Activated CD4-positive, CD25-positive, alpha-beta regulatory T cell treated with anti-CD3 and anti-CD28 coated beads, Interleukin-2, amount 50 U/mL, for 24 hours (primary cell): ENCODE results near the gene TAOK3.
"Not testable (repeated sequence)": the region's sequence is repeated elsewhere in the genome, so short reads cannot be mapped to it uniquely, and the experiment has no call there.

ENCODE experiments used
- ATAC-seq, 2 donors: fragments of 150-1000 bp; cut with Tn5 transposase; one replicate each; pipeline ENCODE4 v1.10.0; 2021; ENCODE audit warnings: mild to moderate bottlenecking in 1 of 2, moderate library complexity in 1 of 2

TAOK3 gene

DNA sequence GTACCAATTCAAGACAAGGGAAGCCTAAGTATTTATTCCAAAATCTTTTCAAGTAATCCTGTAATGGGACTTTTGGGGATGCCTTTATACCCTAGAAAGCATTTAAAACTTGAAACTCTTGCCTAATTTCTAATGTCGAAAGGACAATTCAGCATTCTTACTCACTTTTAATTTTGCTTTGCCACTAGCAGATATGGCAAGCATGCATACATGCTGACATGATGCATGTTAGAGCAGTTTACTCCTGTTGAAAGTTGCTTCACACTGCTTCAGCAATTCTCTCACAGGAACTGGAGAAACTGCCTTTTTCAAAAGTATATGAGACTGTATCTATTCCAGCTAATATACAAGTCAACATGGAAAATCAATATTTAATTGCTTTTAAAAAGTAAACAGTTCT, 79.9 kb downstream of the TAOK3 start:
- no peak for ATAC-seq

DNA sequence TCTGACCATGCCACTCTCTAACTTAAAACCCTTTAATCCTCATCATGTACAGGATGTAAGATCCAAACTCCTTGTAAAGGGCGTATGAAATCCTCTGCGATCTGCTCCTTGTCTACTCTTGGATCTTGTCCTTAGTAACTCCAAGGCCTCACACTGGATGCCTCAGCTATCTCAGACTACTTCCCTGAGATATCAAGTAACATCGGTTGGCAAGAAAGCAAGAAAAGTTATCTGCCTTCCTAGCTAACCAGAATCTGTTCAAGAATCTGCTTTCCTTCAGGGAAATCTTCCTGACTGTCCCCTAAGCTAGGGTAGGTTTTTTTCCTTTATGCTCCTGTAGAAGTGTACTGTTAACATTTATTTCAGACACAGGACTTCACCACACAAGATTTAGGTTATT, 82.6 kb downstream of the TAOK3 start:
- no peak for ATAC-seq

DNA sequence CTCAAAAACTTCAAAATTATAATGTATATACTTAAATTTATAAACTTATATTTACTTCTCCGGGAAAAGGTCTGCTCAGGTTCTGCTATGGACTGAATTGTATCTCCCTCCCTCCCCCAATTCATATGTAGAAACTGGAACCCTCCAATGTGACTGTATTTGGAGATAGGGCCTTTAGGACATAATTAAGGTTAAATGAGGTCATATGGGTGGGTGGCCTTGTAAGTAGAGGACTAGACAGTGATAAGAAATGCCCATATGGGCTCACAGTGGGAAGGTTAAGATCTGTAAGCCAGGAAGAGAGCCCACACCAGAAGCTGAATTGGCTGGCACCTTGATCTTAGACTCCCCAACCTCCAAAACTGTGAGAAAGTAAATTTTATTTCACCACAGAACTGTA, 84.5 kb downstream of the TAOK3 start:
- ATAC-seq: no peak

DNA sequence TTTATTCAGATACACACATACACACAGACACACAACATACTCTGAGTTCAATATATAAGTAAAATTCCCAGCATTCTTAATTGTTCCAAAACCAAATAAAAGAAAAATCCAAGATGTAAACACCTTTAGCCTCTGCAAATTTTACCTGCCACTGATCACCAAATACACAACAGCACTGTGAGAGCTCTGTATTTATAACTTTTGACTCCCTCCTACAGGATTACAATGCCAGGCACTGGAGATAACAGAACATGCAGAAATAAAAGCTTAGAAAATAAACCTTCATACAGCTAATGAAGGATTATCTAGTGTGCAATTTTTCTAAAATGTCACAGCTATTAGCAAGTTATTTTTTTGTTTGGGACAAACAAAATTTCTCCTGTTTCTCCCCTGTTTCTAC, 85.0 kb downstream of the TAOK3 start:
- ATAC-seq: no peak

DNA sequence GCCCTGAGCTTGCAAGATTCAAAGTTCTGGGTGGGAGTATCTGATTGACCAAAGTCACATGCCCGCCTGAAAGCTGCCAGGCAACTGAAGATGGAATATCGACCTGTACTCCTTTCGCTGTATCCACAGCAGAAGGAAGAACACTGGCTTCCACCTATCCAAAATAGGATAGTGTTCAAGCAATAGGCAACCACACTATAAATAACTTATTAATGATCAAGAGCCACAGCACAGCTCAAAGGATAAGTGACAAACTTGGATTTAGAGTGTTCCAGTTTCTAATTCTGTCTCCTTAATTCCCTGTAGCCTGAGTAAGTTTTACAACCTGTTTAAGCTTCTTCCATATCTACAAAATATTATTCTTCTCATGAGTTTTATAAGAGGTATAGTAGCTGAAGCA, 89.9 kb downstream of the TAOK3 start:
- ATAC-seq: no peak

DNA sequence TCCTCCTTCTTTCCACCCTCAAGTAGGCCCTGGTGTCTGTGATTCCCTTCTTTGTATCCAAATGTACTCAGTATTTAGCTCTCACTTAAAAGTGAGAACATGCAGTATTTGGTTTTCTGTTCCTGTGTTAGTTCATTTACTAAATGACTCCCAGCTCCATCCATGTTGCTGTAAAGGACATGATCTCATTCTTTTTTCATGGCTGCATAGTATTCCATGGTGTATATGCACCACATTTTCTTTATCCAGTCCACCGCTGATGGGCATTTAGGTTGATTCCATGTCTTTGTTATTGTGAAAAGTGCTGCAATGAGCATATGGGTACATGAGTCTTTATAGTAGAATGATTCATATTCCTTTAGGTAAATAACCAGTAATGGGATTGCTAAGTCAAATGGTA, 94.4 kb downstream of the TAOK3 start:
- ATAC-seq: not testable (repeated sequence)

DNA sequence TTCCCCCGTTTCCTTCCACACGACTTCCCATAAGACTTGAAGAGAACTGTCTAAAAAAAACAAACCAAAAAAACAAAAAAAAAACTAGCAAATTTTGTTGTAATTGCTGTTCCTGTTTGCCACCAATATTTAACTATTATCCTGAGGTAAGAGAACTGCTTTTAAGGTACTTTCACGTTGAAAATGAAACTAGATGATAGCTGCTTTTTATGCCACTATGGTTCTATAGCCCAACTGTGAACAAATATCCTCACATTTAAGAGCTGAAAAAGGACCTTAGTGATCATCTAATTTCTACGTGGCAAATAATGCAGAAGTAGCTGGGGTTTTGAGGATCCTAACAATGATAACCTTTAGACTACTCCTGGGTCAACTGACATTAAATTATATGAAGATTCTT, 98.6 kb downstream of the TAOK3 start:
- no peak for ATAC-seq

DNA sequence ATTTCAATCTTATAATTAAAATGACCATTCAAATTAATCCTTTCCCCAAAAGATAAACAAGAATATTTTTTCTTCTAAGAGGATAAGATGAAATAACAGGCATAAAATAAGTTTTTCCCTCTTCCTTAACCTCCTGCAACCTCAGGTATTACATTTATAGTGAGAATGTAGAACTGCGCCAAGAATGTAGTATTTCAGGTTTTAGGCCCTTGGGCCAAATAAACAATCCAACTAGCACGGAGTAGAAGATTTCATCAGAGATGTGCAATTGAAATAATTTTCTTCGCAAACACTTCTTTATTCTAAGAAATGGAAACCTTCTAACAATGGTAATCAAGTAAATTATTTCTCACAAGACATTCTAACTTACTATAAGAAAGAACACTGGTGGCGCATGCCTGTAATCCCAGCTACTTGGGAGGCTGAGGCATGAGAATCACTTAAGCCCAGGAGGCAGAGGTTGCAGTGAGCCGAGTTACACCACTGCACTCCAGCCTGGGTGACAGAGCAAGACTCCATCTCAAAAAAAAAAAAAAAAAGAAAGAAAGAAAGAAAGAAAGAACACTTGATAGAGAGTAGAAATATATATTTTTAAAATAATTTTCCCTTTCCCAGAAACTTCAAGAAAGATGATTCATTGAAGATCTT, 100.8 kb downstream of the TAOK3 start:
- no peak for ATAC-seq

DNA sequence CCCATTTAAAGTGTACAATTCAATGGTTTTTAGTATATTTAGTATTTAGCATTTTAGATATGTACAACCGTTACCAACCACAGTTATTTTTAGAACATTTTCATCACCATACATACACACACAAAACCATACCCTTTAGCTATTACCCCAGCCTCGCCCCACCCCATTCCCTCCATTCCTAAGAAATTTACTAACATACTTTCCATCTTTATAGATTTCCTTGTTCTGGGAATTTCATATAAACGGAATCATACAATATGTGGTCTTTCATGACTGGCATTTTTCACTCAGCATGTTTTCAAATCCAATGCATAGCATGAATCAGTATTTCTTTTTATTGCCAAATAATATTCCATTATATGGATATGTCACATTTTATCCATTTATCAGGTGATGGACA, 101.5 kb downstream of the TAOK3 start:
- ATAC-seq: no peak

DNA sequence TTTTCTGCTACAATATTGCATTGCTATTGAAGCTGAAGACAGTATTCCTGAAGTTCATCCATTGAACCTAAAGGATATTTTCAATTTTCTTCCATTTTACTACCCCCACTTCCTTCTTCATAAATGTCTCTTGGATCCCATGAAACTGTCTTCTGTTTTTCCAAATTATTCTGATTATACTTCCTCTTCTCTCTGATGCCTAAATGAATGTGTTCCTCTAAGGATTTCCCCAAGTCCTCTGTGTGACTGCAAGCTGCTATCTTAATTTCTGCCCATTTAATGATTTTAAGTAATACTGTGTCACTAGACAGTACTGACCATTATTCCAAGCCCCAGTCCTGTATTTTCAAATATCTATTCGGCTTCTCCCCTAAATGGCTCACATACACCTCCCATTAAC, 102.9 kb downstream of the TAOK3 start:
- ATAC-seq: no peak

DNA sequence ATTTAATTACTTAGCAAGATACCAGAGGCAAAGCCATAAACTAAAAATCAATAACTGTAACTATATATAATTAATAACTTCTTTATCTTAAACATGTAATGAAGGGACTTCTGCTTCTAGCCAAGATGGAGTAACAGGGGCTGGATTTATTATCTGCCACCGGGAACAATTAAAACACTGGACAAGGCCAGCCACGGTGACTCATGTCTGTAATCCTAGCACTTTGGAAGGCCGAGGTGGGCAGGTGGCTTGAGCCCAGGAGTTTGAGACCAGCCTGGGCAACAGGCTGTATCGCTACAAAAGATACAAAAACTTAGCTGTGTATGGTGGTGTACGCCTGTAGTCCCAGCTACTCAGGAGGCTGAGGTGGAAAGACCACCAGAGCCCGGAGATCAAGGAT, 113.6 kb downstream of the TAOK3 start:
- no peak for ATAC-seq

DNA sequence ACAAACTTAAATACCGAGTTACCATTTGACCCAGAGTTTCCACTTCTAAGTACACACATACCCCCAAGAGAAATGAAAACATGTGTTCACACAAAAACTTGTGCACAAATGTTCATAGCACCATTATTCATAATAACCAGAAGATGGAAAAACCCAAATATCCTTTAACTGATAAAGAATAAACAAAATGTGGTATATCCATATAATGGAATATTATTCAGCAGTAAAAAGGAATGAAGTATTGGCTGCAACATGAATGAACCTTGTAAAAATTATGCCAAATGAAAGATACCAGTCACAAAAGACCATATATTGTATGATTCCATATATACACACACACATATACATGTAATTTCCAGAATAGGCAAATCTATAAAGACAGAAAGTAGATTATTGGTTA, 116.4 kb downstream of the TAOK3 start:
- no peak for ATAC-seq

DNA sequence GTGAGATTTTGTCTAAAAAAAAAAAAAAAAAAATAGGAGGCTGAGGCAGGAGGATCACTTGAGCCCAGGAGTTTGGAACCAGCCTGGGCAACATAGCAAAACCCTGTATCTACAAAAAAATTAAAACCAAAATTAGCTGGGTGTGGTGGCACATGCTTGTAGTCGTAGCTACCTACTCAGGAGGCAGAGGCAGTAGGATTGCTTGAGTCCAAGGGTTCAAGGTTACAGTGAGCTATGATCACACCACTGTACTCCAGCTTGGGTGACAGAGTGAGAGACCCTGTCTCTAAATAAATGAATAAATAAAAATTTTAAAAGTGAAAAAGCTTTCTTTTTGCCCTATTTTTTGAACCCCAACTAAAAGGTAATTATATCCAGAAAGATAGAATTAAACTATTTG, 123.2 kb downstream of the TAOK3 start:
- no peak for ATAC-seq

DNA sequence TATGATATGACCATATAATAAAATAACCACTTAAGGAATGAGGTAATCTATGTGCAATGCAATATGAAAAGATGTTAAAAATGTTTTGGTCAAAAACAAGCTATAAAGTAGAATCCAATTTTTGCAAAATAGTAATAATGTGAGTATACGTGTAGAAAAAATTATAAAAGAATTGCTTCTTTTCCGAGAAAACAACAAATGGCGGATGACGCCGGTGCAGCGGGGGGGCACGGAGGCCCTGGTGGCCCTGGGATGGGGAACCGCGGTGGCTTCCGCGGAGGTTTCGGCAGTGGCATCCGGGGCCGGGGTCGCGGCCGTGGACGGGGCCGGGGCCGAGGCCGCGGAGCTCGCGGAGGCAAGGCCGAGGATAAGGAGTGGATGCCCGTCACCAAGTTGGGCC, 126.8 kb downstream of the TAOK3 start:
- ATAC-seq: not testable (repeated sequence)

DNA sequence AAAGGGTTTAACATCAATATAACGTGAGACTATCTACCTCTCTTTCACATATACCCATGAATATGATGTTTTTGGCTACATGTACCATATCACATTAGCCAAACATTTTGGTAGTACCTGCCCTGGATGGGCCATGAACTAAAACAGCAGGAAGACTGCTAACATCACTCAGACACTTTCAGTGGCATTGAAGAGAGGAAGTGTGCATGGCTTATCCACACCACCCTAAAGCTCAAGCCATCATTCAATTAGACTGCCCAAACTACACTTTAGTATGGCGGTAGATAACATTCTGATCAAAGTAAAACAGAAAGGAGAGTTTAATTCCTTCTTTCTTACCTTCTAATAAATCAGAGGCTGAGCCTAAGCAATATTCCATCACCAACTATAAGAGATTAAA, 133.8 kb downstream of the TAOK3 start:
- ATAC-seq: no peak

DNA sequence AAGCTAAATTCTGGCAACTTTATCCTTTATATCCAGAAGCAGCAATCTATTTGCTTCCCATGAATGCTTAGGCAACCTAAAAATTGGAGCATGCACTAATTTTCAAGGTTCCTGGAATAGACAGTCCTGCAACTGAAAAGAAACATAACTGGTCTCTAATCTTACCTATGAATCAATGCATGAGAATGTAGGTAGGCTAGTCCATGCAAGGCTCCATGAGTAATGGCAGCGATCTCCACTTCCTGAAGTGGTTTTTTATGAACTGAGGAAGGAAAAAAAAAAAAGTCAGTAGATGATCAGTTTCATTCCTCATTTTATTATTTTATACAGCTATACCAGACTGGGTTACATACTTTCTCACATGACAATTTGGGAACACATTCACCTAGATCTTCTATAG, 134.8 kb downstream of the TAOK3 start:
- ATAC-seq: no peak

DNA sequence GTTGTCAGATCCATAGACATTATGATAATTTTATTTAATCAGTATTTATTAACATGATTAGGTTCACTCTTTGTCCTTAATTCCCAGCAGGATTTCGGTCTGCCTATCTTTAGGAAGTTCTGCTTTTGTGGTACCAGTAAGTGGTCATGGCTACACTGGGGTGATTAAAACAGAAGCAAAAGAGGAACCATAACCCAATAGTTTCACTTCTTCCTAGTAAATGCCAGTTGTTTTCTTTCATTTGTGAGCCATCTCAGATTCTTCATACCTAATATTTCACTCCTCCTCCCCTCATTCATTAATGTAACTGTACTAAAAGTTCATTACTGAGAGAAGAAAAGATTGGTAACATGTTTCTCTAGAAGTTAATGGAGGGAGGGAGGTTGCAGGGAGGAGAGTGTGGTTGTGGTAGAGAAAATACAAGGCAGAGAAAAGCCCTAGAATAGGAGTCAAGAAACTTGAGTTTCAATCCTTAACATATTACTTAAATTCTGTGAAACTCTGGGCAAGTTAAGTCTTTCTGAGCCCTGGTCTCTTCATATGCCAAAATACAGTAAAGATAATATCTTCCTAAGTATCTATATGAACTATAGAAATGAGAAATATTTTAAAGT, 135.5 kb downstream of the TAOK3 start:
- no peak for ATAC-seq

DNA sequence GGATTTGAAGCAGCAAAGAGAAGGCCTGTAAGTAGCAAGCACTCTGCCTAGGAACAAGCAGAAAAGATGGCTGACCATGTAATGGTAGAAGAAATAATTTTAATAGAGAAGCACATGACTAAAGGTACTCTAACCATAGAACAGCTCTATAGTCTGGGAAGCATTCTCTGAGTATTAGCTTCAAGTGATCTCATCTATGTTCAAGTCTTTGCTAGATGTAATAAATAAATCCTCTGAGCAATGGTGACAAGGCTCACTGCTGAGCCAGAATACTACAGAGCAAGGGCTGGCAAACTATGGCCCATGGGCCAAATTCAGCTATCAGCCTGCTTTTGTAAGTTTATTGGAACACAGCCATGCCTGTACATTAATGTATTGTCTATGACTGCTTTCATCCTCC, 152.0 kb downstream of the TAOK3 start:
- no peak for ATAC-seq

DNA sequence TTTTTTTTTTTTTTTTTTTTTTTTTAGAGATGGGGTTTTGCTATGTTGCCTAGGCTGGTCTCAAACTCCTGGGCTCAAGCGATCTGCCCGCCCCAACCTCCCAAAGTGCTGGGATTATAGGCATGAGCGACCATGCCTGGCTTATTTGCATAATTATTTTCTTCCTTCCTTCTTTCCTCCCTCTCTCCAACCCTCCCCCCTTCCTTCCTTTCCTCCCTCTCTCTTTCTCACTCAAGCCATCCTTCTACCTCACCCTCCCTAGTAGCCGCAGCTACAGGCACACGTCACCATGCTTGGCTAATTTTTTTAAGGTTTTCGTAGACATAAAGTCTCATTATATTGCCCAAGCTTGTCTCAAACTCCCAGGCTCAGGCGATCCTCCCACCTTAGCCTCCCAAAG, 152.9 kb downstream of the TAOK3 start:
- no peak for ATAC-seq

DNA sequence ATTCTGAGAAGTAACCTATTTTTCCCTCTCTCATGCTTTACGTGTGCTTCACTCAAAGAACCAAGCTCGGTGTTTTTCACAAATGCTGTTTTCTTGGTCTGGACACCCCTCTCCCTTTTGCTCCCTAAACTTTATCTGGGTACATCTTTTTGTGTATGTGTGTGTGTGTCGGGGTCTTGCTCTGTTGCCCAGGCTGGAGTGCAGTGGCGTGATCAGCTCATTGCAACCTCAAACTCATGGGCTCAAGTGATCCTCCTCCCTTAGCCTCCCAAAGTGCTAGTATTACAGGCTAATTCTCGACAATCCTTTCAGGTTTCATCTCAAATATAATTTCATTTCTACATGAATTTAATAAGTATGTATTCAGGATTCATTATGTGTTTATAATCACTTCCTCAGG, 153.6 kb downstream of the TAOK3 start:
- ATAC-seq: no peak

DNA sequence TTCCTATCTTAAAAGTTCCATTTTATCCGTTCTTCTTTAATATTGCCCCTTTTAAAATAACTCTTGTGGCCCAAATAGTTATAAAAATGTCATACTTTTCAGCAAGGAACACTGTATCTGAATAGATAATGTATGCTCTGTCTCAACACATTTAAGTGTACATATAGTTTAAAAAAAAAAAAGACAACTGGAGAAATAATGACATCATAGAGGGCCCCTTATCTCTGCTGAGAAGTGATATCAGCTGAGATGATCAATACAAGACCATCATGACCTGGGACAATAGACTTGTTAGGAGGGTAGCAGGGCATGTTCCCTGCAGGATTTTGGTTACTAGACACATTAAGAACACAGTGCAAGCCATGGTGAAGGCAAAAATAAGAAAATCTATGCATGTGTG, 159.3 kb downstream of the TAOK3 start:
- no peak for ATAC-seq

DNA sequence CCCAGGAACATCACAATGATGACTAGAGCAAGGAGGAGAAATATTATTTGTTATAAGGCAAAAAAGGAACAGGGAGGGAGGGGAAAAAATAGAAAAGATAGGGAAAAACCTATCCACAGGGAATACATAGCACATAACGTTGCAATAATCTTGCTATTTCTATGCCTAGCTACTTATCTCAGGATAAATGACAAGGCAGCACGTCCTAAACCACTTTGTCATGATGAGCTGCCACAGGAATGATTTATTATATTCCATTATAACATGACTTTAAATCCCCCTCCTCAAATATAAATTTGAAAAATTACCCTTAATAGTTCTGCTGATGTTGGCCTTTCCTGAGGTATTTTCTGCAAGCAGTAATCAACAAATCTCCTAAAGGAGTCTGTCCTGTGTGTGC, 160.1 kb downstream of the TAOK3 start:
- ATAC-seq: no peak

DNA sequence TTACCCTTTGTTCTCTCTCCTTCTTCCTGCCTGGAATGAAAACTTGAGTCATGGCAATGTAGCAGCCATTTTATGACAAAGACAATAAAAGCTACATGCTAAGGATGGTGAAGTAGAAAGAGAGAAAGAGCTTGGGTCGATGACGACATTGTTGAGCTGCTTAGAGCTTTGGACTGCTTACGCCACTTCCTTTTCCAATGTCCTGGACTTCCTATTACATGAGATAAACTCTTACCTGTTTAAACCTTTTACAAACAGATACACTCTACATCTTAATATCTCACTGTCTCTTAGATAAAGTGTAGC, 166.6 kb downstream of the TAOK3 start:
- ATAC-seq: no peak

DNA sequence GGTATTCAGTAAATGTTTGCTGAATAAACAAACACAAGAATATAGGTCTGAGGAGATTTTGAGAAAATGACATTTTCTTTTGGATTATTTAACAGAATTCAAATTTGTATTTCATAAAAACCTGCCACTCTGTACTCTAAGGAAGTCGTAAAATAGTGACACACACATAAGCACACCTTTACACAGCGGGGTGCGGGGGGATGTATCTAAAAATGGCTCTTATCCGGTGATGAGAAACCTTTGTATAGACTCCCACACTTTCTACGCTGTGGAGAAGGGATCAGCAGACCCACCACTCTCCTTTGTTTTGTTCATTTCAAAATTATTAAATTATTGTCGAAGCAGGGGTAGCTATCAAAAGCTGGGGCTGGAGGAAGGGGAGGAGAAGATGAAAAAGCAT, 178.7 kb downstream of the TAOK3 start:
- no peak for ATAC-seq

DNA sequence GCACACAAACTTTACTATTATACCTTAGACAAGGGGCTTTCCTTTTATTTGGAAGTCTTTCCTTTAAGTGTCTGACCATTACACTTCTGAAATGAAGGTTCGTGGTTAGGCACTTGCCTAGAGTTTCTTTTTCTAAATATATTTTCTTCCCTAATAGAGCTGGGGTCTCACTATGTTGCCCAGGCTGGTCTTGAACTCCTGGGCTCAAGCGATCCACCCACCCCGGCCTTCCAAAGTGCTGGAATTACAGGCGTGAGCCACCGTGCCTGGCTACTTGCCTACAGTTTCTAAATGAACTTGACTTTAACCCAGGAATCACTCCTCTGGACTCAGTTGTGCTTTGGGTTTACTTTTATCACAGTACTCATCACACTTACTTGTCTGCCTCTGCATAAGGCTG, 179.2 kb downstream of the TAOK3 start:
- ATAC-seq: no peak

DNA sequence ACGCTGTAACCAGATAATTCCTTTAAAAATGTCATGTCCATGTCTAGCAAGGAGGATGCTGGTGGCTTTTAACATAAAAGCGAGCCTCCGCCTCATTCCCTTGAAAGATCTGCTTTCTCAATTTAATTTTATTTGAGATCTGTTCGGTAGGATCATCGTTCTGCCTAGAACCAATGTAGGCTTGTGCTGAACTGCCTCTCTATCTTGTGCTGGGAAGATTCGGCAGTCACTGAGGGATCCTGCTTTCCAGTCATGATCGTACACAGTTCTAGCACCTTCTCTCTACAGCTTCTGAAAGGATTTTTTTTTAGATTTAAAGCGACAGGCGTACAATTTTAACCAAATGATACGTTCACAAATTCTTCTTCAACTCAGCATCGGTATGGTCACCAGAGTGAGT, 182.4 kb downstream of the TAOK3 start:
- ATAC-seq: no peak
